Limb (tissue), 2 donors: ENCODE data around the gene OR4Q3.
"Not testable (repeated sequence)": the region's sequence is repeated elsewhere in the genome, so short reads cannot be mapped to it uniquely, and the experiment has no call there.

Experiments used
- DNase-seq, 2 donors: peaks; one replicate each; pipeline ENCODE4 v3.0.0-alpha.2; 2016; ENCODE audit errors: extremely low spot score in 2 of 2

The OR4Q3 gene

DNA sequence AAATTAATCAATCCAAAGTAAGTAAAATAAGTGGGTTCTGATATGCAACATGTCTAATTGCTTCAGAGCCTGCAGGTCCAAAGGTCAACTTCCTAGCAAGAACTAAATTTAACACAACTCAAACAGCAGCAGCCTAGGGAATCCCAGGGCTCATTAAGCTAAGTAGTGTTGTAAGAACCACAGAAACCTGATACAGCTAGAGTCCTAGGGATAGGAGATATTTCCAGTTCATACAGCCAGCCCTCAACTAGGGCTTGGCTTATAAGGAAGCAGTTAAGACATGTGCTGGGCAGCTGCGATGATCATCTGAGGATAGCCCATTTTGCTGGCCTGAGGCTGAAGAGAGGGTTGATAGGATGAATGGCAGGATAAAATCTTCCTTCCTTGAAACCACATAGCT lies at the start of gene OR4Q3:
Gene OR4Q3, plus strand, starts transcription at position 316 of the 400 bp plus-strand sequence.
- DNase-seq: no peak

DNA sequence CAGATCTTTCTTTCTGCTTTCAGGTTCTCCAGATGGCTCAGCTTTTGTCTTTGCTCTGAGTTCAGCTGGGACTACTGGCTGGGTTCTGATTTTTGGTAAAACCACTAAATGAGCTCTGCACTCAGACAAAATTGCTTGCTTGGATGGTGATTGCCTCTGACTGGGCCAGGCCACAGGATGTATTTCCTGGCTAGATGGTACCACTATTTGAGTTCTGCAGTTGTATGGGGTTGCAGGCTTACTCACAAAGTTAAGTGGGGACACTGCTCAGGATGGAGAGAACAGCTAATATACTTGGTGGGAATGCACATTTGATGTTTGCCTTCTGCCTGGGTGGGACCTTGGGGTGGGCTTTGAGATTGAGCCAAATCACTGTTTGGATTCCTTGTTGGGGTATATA lies 14.0 kb upstream of the OR4Q3 start:
- DNase-seq: no peak

DNA sequence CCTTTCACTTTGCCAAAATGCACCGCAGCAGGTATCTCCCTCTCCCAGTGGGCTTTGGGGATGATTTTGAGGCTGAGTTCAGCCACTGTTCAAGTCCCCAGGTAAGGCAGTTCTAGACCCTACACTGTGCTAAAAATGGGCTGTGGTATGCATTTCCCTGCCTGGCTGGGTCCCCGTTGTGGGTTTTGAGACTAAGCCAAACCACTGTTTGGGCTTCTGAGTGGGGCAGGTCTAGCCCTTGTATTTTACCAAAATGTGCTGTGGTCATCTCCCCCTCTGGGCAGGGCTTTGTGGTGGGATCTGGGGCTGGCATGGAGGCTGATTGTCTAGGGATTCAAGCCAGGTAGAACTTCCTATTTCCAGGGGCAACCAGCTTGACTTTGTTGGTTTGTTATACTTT lies 13.6 kb upstream of the OR4Q3 start:
- no peak for DNase-seq

DNA sequence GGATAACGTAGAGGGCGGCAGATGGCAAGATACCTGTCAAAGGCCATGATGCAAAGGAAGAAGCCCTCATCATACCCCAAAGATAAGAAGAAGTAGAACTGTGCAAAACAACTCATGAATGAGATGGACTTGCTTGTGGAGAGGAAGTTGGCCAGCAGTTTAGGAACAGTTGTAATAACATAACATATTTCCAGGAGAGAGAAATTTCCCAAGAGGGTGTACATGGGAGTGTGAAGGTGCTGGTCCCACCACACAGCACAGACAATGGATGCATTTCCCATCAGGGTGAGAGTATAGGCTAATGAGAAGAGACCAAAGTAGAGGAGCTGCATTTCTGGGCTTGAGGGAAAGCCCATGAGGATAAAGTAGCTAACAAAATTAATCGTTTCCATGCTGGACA lies 9.5 kb upstream of the OR4Q3 start:
- not testable (repeated sequence) for DNase-seq

DNA sequence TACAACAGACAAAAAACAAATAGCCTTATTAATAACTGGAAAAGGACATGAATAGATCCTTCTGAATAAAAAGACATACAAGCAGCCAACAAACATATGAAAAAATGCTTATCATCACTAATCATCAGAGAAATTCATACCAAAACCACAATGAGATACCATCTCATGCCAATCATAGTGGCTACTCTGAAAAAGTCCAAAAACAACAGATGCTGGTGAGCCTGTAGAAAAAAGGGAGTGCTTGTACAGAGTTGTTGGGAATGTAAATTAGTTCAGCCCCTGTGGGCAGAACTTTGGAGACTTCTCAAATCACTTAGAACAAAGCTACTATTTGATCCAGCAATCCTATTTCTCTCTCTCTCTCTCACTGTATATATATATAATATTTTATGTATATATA lies 8.9 kb downstream of the OR4Q3 start:
- not testable (repeated sequence) for DNase-seq

DNA sequence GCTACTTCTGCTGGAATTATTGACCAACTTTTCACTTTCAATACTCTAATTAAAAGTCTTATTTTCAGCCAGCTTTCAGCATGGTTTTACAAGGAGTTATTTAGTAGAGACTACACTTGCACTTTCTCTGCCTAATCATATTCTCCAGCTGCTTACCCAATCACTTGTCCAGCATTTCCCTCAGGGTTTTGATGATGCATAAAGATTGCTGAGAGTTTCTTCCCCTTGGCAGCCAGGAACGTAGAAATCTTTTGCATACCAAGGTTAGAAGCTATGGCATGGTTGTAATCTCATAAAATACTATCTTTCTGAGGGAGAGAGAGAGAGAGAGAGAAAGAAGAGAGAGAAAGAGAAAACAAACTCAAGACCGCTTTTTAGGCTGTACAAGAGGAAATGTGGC lies 10.8 kb downstream of the OR4Q3 start:
- no peak for DNase-seq

DNA sequence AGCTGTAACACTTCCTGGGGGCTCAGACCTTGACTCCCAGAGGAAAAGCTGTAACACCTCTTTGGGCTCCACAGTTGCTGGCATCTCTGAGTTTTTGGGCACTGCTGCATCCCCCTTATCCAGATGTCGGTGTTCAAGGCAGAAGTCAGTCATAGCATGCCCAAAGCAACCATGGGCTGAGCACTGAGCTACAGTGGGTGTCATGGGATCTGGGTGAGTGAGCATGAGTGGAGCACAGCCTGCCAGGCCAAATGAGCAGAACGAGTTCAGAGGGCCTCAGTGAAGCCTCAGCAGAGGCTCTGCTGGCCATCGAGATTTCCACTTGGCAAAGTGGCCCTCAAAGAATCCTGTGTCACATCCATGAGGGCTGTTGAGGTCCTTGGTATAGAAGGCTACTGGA lies 28.1 kb downstream of the OR4Q3 start:
- DNase-seq: not testable (repeated sequence)

DNA sequence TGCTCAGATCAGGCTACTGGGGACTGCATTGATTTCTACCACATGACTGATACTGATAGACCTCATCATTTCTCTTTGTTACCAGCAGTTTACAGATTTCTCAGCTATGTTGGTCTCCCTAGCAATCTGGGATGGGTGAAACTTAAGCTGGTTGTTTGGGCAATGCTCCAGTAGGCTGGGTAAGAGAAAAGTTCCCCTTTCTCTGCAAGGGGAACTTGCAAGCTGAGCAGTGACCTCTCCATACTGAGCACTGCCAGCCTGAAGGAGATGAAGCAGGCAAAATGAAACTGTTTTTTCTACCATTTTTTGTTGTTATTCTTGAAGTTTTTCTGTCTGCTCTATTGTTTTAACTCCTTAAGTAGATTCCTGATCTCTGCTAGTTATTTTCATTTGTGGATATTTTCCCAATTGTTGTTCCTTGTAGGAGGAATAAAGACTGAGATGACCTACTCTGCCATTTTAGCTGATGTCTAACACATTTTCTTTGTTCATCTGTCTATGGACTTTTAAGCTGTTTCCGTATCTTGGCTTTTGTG lies 28.6 kb downstream of the OR4Q3 start:
- no peak for DNase-seq

DNA sequence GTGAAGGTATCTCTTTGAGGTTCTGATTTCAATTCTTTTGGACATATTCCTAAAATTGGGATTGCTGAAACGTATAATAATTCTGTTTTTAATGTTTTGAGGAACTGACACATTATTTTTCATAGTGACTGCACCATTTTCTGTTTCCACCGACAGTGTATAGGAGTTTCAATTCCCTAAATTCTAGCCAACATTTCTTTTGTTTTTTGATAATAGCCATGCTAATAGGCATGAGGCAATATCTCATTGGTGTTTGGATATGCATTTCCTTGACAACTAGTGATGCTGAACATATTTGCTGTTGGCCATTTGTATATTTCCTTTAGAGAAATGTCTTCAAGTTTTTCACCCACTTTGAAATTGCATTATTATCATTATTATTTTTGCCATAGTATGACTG lies 29.1 kb downstream of the OR4Q3 start:
- DNase-seq: not testable (repeated sequence)

DNA sequence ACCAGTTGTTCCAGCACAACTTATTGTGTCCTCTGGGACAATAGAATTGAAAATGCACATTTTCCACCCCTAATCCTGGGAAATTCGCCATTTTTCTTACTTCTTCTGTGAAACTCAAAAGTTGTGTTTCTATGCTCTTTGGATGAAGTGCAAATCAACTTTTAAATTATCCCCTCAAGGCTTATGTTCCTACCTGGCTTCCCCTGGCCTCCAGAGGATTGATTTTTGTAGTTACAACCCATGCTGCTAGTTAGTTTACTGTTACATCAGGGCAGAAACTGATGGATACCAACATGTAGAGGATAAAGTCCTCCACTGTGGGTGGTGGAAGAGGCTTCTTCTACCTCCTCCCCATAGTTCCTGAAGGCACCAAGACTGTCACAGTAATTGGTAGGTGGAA lies 29.8 kb downstream of the OR4Q3 start, which contains the start of gene OR4M1:
Gene OR4M1, plus strand, starts transcription at position 301 of the 400 bp plus-strand sequence. CDS start 6,819 bp downstream, outside the sequence.
- not testable (repeated sequence) for DNase-seq

DNA sequence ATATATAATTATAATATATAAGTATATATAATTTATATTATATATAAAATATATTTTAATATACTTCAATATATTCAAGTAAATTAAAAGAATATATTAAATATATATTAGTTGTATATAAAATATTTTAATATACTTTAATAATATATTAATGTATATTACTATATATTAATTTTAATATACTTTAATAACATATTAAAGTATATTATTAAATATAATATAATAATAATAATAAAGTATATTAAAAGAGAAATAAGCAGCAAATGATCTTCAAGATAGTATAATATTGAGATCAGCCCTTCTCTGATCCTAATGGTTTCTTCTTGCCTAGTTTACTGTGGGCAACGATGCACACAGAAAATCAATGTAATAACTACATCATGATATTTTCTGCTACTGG lies 32.2 kb downstream of the OR4Q3 start:
- DNase-seq: no peak

DNA sequence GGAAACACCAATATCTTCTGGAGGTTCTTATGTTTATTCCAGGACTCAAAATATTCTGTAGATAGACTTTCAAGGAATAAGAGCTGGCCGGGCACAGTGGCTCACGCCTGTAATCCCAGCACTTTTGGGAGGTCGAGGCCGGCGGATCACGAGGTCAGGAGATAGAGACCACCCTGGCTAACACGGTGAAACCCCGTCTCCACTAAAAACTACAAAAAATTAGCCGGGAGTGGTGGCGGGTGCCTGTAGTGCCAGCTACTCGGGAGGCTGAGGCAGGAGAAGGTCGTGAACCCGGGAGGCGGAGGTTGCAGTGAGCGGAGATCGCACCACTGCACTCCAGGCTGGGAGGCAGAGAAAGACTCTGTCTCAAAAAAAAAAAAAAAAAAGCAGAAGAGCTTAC lies 42.5 kb downstream of the OR4Q3 start:
- not testable (repeated sequence) for DNase-seq

DNA sequence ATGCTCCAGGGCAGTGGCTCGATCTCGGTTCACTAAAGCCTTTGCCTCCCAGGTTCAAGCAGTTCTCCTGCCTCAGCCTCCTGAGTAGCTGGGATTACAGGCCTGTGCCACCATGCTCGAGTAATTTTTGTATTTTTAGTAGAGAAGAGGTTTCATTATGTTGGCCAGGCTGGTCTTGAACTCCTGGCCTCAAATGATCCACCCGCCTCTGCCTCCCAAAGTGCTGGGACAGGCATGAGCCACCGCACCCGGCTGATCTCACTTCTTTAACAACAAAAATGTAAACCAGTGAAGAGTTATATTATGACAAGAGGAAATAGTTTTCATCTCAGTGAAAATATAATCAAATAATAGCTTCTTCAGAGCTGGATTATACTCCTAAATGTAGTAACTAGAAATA lies 43.9 kb downstream of the OR4Q3 start:
- DNase-seq: not testable (repeated sequence)

DNA sequence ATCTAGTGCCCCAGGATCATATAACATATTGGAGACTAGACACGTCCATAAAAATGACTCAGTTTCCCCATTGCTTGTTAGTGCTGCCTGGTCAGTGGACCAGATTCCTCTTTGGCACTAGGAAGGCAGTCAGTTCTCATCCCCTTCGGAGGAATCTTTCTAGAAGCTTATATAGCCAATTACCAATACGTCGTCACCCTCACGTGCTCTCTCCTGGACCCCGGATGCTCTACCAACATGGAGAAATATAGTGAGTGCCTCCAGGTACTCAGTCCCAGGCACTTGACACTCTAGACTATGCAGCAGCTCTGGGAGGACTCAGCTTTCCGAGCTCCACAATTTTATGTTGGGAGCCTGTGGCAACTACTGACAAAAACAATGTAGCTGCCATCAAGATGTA lies 44.8 kb downstream of the OR4Q3 start:
- not testable (repeated sequence) for DNase-seq

DNA sequence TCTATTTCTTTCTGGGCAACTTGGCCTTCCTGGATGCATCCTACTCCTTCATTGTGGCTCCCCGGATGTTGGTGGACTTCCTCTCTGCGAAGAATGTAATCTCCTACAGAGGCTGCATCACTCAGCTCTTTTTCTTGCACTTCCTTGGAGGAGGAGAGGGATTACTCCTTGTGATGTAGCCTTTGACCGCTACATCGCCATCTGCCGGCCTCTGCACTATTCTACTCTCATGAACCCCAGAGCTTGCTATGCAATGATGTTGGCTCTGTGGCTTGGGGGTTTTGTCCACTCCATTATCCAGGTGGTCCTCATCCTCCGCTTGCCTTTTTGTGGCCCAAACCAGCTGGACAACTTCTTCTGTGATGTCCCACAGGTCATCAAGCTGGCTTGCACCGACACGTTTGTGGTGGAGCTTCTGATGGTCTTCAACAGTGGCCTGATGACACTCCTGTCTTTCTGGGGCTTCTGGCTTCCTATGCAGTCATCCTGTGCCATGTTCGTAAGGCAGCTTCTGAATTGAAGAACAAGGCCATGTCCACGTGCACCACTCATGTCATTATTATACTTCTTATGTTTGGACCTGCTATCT lies 53.2 kb downstream of the OR4Q3 start:
- DNase-seq: not testable (repeated sequence)
